Esophagus muscularis mucosa (tissue), 4 donors: ENCODE results near the gene DACH1. TPM values are rescaled to one million over a fixed set of nuclear protein-coding genes. Genes with fewer than 3 reads are reported as not detected.

Experiments
- DNase-seq: peaks from one replicate; pipeline ENCODE4 v3.0.0-alpha.2; 2017; ENCODE audit errors: extremely low spot score
- H3K27ac ChIP-seq, 4 donors: fragments of 200-600 bp; sonication (generic); replicated peaks in 1 of 4; 1 replicate in 3 of 4; 2 replicates in 1 of 4; pipeline ENCODE4 v1.5.1; 2016 to 2019; ENCODE audit warnings: mild to moderate bottlenecking in 1 of 4
- H3K27me3 ChIP-seq, 4 donors: fragments of 200-600 bp; sonication (generic); one replicate each; pipeline versions ENCODE4 v1.5.1 to v1.6.0; 2016 to 2019
- H3K36me3 ChIP-seq, 4 donors: fragments of 200-600 bp; sonication (generic); one replicate each; pipeline ENCODE4 v1.5.1; 2016 to 2019
- H3K4me1 ChIP-seq, 4 donors: fragments of 200-600 bp; sonication (generic); one replicate each; pipeline ENCODE4 v1.5.1; 2016 to 2019
- H3K4me3 ChIP-seq, 4 donors: fragments of 200-600 bp; sonication (generic); 1 replicate in 2 of 4; 2 replicates in 2 of 4; pipeline ENCODE4 v1.5.1; 2016 to 2019; ENCODE audit warnings: mild to moderate bottlenecking in 4 of 4, moderate library complexity in 1 of 4
- H3K9me3 ChIP-seq, 4 donors: fragments of 200-600 bp; sonication (generic); 1 replicate in 3 of 4; 2 replicates in 1 of 4; pipeline ENCODE4 v1.5.1; 2016 to 2019
- CTCF ChIP-seq, 3 experiments: fragments of 200-600 bp in 2 of 3; fragments of 450-650 bp in 1 of 3; sonication (generic) in 2 of 3; IDR thresholded peaks; one replicate each; pipeline ENCODE4 v1.5.1; 2017 to 2019; ENCODE audit warnings: antibody characterized with exemption in 3 of 3, mild to moderate bottlenecking in 2 of 3, moderate library complexity in 1 of 3
- EP300 ChIP-seq: sonication (generic); formaldehyde crosslinking; IDR thresholded peaks from one replicate; pipeline ENCODE4 v1.6.1; 2017; ENCODE audit warnings: antibody characterized with exemption
- POLR2A ChIP-seq: fragments of 450-650 bp; IDR thresholded peaks from one replicate; pipeline ENCODE4 v1.6.1; 2017; ENCODE audit warnings: antibody characterized with exemption, moderate library complexity, mild to moderate bottlenecking, low read depth
- POLR2AphosphoS5 ChIP-seq, 2 donors: sonication (generic); formaldehyde crosslinking; IDR thresholded peaks; one replicate each; pipeline ENCODE4 v1.6.1; 2017; ENCODE audit warnings: antibody characterized with exemption in 2 of 2
- WGBS: methylation state at CpG from one replicate; pipeline ENCODE4 v1.1.5; 2018; 5-methylcytosine and 5-hydroxymethylcytosine counted together
- intact Hi-C: fragments of 100-400 bp; cut with DNase I; formaldehyde crosslinking; loops from one replicate; pipeline ENCODE4 v1.15.1; 2023
- total RNA-seq, 4 donors: library from RNA; depleted of rRNA; stranded (reverse); fragments of >200 nt; gene quantifications; one replicate each; pipeline versions ENCODE4 v1.1.0 to v1.2.1, GENCODE V29; 2016

Gene DACH1
- total RNA-seq, 4 donors from 2014 or later: 1.2 to 2.0 (median 1.5) TPM

GRCh38 chr13:71597150-71597549 lies 269.9 kb downstream of the DACH1 start:
- H3K4me3 ChIP-seq: no peak overlapping the region
- intact Hi-C loops: no loop called here
- H3K27ac ChIP-seq: no peak overlapping the region
- no peak for DNase-seq
- H3K27me3 ChIP-seq: no peaks in the 10 kb centered on the region
- WGBS: 89% methylated on average over 1 of the region's 1 CpG
- H3K36me3 ChIP-seq: no peaks in the 10 kb centered on the region
- H3K4me1 ChIP-seq: no peaks in the 10 kb centered on the region
- no peaks in the 10 kb centered on the region for H3K9me3 ChIP-seq
- no peak for TF ChIP-seq EP300
- TF ChIP-seq CTCF (IDR thresholded peaks at IDR 0.05): no peak
- no peak for TF ChIP-seq POLR2AphosphoS5 (IDR thresholded peaks at IDR 0.05)
- no peak for TF ChIP-seq POLR2A

- no peak for DNase-seq
- H3K36me3 ChIP-seq: no peaks in the 10 kb centered on the region
- no peak overlapping the region for H3K27ac ChIP-seq
- H3K27me3 ChIP-seq: no peaks in the 10 kb centered on the region
- no peaks in the 10 kb centered on the region for H3K9me3 ChIP-seq
- no peak for TF ChIP-seq POLR2A
- TF ChIP-seq POLR2AphosphoS5 (IDR thresholded peaks at IDR 0.05): no peak
- TF ChIP-seq EP300: no peak
- TF ChIP-seq CTCF (IDR thresholded peaks at IDR 0.05): no peak
- WGBS: 92% methylated on average over 3 of the region's 3 CpGs
- no peak overlapping the region for H3K4me3 ChIP-seq
- intact Hi-C loops: no loop called here
- no peaks in the 10 kb centered on the region for H3K4me1 ChIP-seq
These were observed 270.9 kb downstream of the DACH1 start for GRCh38 chr13:71596116-71596515.

- DNase-seq: no peak
- no peaks in the 10 kb centered on the region for H3K9me3 ChIP-seq
- H3K4me1 ChIP-seq: no peaks in the 10 kb centered on the region
- H3K36me3 ChIP-seq: no peaks in the 10 kb centered on the region
- H3K4me3 ChIP-seq: no peak overlapping the region
- TF ChIP-seq POLR2A (no peak), POLR2AphosphoS5 (IDR thresholded peaks at IDR 0.05) (no peak), EP300 (no peak), CTCF (IDR thresholded peaks at IDR 0.05) (no peak)
- no peak overlapping the region for H3K27ac ChIP-seq
- intact Hi-C loops: no loop called here
- no peaks in the 10 kb centered on the region for H3K27me3 ChIP-seq
These were observed 273.4 kb downstream of the DACH1 start for GRCh38 chr13:71593566-71593965.

GRCh38 chr13:71591374-71591773 lies 275.6 kb downstream of the DACH1 start:
- H3K27me3 ChIP-seq: no peaks in the 10 kb centered on the region
- H3K4me1 ChIP-seq: no peaks in the 10 kb centered on the region
- no peaks in the 10 kb centered on the region for H3K9me3 ChIP-seq
- intact Hi-C loops: no loop called here
- H3K4me3 ChIP-seq: no peak overlapping the region
- H3K36me3 ChIP-seq: no peaks in the 10 kb centered on the region
- H3K27ac ChIP-seq: no peak overlapping the region
- no peak for TF ChIP-seq EP300
- TF ChIP-seq POLR2AphosphoS5 (IDR thresholded peaks at IDR 0.05): no peak
- TF ChIP-seq CTCF (IDR thresholded peaks at IDR 0.05): no peak
- TF ChIP-seq POLR2A: no peak
- DNase-seq: no peak

GRCh38 chr13:71590654-71591148 lies 276.3 kb downstream of the DACH1 start:
- H3K36me3 ChIP-seq: no peaks in the 10 kb centered on the region
- H3K27me3 ChIP-seq: no peaks in the 10 kb centered on the region
- no peaks in the 10 kb centered on the region for H3K4me1 ChIP-seq
- WGBS: 97% methylated on average over 3 of the region's 3 CpGs
- no peaks in the 10 kb centered on the region for H3K9me3 ChIP-seq
- no peak overlapping the region for H3K4me3 ChIP-seq
- H3K27ac ChIP-seq: no peak overlapping the region
- intact Hi-C loops: no loop called here
- TF ChIP-seq POLR2A (no peak), CTCF (IDR thresholded peaks at IDR 0.05) (no peak), EP300 (no peak), POLR2AphosphoS5 (IDR thresholded peaks at IDR 0.05) (no peak)
- DNase-seq: no peak
